Measurements from ENCODE around the gene GLI3. TPM values are rescaled to one million over a fixed set of nuclear protein-coding genes. Genes with fewer than 3 reads are reported as not detected.
A peak's percentile ranks its signal among the peaks of the same experiment; 100 is the strongest.

GLI3 gene
- polyA plus RNA-seq, 1 experiment: 6.0 TPM

GRCh38 chr7:41912851-41913567 is 324.0 kb downstream of the GLI3 start:
- POLR2A ChIA-PET: no interaction called here
- DNase-seq (ENCODE audit: low read depth, low spot score): no peak
- CTCF ChIA-PET: interaction anchor here (1.2 kb wide), 1 partner anchor 30 kb away, joined by 3 read pairs; no protein-coding TSS in a partner anchor
- no peaks in the 10 kb centered on the region for H3K27me3 ChIP-seq (ENCODE audit: control insufficient read depth, insufficient read depth, low read length)
- no peaks in the 10 kb centered on the region; the same call in 1 of the 2 replicates for H3K9me3 ChIP-seq (ENCODE audit: control insufficient read depth, insufficient read depth, low read length)
- H3K27ac ChIP-seq (ENCODE audit: low read depth, low read length): no peak overlapping the region
- no peak overlapping the region for H3K4me3 ChIP-seq (ENCODE audit: low read depth, low read length)
- no peak for TF ChIP-seq CTCF (IDR thresholded peaks at IDR 0.05; ENCODE audit: low read depth, low read length)

- peak overlapping the region; percentile 62 for H3K27ac ChIP-seq (ENCODE audit: low read depth, low read length)
- no peak overlapping the region for H3K4me3 ChIP-seq (ENCODE audit: low read depth, low read length)
- no peaks in the 10 kb centered on the region for H3K27me3 ChIP-seq (ENCODE audit: control insufficient read depth, insufficient read depth, low read length)
- ChIA-PET CTCF (interaction anchor here (1.2 kb wide), 1 partner anchor 31 kb away, joined by 3 read pairs; no protein-coding TSS in a partner anchor), POLR2A (no interaction called here)
- H3K9me3 ChIP-seq (ENCODE audit: control insufficient read depth, insufficient read depth, low read length): no peaks in the 10 kb centered on the region; the same call in 1 of the 2 replicates
- no peak for DNase-seq (ENCODE audit: low read depth, low spot score)
- TF ChIP-seq CTCF (IDR thresholded peaks at IDR 0.05; ENCODE audit: low read depth, low read length): no peak
These were observed 324.6 kb downstream of the GLI3 start for GRCh38 chr7:41912426-41912825.

- ChIA-PET CTCF (no interaction called here), POLR2A (no interaction called here)
- no peak for DNase-seq (ENCODE audit: low read depth, low spot score)
- Histone ChIP-seq H3K9me3 (ENCODE audit: control insufficient read depth, insufficient read depth, low read length) (no peaks in the 10 kb centered on the region; the same call in 1 of the 2 replicates), H3K27me3 (ENCODE audit: control insufficient read depth, insufficient read depth, low read length) (no peaks in the 10 kb centered on the region), H3K4me3 (ENCODE audit: low read depth, low read length) (no peak overlapping the region), H3K27ac (ENCODE audit: low read depth, low read length) (no peak overlapping the region)
- TF ChIP-seq CTCF (IDR thresholded peaks at IDR 0.05; ENCODE audit: low read depth, low read length): no peak
These were observed 325.2 kb downstream of the GLI3 start for GRCh38 chr7:41911792-41912191.

Small RNA genes lying within 50 kb of the gene (small RNA-seq; reads per million reads assigned to genes)
- not detected for gene HMGN2P30 (ENCODE audit: insufficient read length, low read depth)

Measured in AG04450 (cell line).